Measurements from ENCODE around the gene VPS39.

DNA sequence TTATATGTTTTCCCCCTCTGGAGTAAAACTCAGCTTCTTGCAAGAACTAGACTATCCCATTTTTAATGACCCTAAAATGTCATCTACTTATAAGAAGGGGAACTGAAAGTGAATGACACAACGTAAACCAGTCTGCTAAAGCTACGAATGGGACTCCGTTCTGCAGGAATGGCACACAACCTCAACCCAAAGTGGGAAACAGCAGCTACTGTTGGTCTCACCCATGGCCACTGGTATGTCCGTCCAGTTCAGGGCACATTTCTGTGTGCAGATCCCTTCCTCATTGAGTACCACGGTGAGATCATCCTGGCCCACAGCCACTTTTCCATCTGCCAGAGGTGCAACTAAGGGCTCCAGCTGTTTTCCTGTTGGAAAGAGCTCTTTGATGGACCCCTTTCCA is 23.8 kb downstream of the VPS39 start:
- TF ChIP-seq CTCF (IDR thresholded peaks at IDR 0.05) (no peak), POLR2A (IDR thresholded peaks at IDR 0.05) (no peak)

Data from testis (tissue), 2 donors.